Fibroblast of lung (primary cell): ENCODE results near the gene HERC2. TPM values are rescaled to one million over a fixed set of nuclear protein-coding genes. Genes with fewer than 3 reads are reported as not detected.
"Not testable (repeated sequence)": the region's sequence is repeated elsewhere in the genome, so short reads cannot be mapped to it uniquely, and the experiment has no call there.

Experiments used
- DNase-seq, 2 donors: peaks; one replicate each; pipeline versions ENCODE4 v3.0.0 to v3.0.0-alpha.2; 2010; ENCODE audit warnings: low read depth in 2 of 2
- H2AFZ ChIP-seq: 2 replicates; pipeline ENCODE4 v1.5.1; 2012; ENCODE audit warnings: low read length, control low read depth, inconsistent platforms
- H3K27ac ChIP-seq: 2 replicates; pipeline ENCODE4 v1.5.1; 2011; ENCODE audit warnings: low read length, control low read depth; ENCODE audit not compliant: insufficient read depth
- H3K27me3 ChIP-seq: 2 replicates; pipeline ENCODE4 v1.5.1; 2011; ENCODE audit warnings: mild to moderate bottlenecking, low read length; ENCODE audit not compliant: control insufficient read depth, insufficient read depth
- H3K36me3 ChIP-seq: 2 replicates; pipeline ENCODE4 v1.5.1; 2011; ENCODE audit warnings: low read length; ENCODE audit not compliant: control insufficient read depth, insufficient read depth
- H3K4me1 ChIP-seq: 2 replicates; pipeline ENCODE4 v1.5.1; 2011; ENCODE audit warnings: low read length; ENCODE audit not compliant: control insufficient read depth, insufficient read depth; ENCODE audit errors: extremely low read depth
- H3K4me2 ChIP-seq: 2 replicates; pipeline ENCODE4 v1.5.1; 2011; ENCODE audit warnings: low read length, control low read depth; ENCODE audit not compliant: insufficient read depth; ENCODE audit errors: extremely low read depth
- H3K4me3 ChIP-seq, 4 experiments: fragments of 200-600 bp in 1 of 4; sonication (generic) in 1 of 4; replicated peaks in 1 of 4; 2 replicates each; pipeline ENCODE4 v1.5.1; 2011 to 2016; ENCODE audit warnings: low read length in 4 of 4, low read depth in 3 of 4, mild to moderate bottlenecking in 3 of 4, control low read depth in 2 of 4, inconsistent platforms in 1 of 4, mixed read lengths in 1 of 4; ENCODE audit not compliant: insufficient read depth in 1 of 4; ENCODE audit errors: control extremely low read depth in 1 of 4
- H3K79me2 ChIP-seq: 2 replicates; pipeline ENCODE4 v1.5.1; 2012; ENCODE audit warnings: mild to moderate bottlenecking, low read length, inconsistent platforms; ENCODE audit not compliant: control insufficient read depth, insufficient read depth
- H3K9ac ChIP-seq: 2 replicates; pipeline ENCODE4 v1.5.1; 2011; ENCODE audit warnings: mild to moderate bottlenecking, low read length, control low read depth; ENCODE audit not compliant: insufficient read depth
- H3K9me3 ChIP-seq: 2 replicates; pipeline ENCODE4 v1.5.1; 2012; ENCODE audit warnings: low read depth, low read length; ENCODE audit not compliant: control insufficient read depth, insufficient read depth
- H4K20me1 ChIP-seq: 2 replicates; pipeline ENCODE4 v1.5.1; 2011; ENCODE audit warnings: low read length; ENCODE audit not compliant: control insufficient read depth, insufficient read depth; ENCODE audit errors: extremely low read depth
- CTCF ChIP-seq, 2 donors: IDR thresholded peaks in 1 of 2; conservative IDR thresholded peaks in 1 of 2; 1 replicate in 1 of 2; 2 replicates in 1 of 2; pipeline ENCODE4 v1.5.1; 2011 to 2012; ENCODE audit warnings: low read length in 2 of 2, control low read depth in 1 of 2, inconsistent platforms in 1 of 2, low read depth in 1 of 2, mild to moderate bottlenecking in 1 of 2
- EZH2 ChIP-seq: IDR thresholded peaks from 2 replicates; pipeline ENCODE4 v1.5.1; 2012; ENCODE audit warnings: low read length, control low read depth, mild to moderate bottlenecking; ENCODE audit errors: missing control alignments
- polyA plus RNA-seq, 2 donors: library from polyadenylated mRNA; depleted of rRNA in 1 of 2; stranded (reverse) in 1 of 2; unstranded in 1 of 2; fragments of >200 nt; gene quantifications; 2 replicates each; pipeline ENCODE4 v1.2.1, GENCODE V29; 2011 to 2012; ENCODE audit warnings: missing spikeins in 1 of 2
- total RNA-seq: library from RNA; depleted of rRNA; stranded (reverse); fragments of >200 nt; gene quantifications from 2 replicates; pipeline ENCODE4 v1.2.1, GENCODE V29; 2014

HERC2 gene
- total and polyA plus RNA-seq, 2 donors (not counting 1 experiment from before 2014, with no cell fraction given): 12.4 to 55.8 TPM

GRCh38 chr15:28169366-28169765, 152.6 kb downstream of the HERC2 start:
- no peaks in the 10 kb centered on the region for H3K27me3 ChIP-seq
- H3K4me1 ChIP-seq: no peaks in the 10 kb centered on the region
- H2AFZ ChIP-seq: no peak overlapping the region
- peaks cover 2% of the 10 kb centered on the region for H3K36me3 ChIP-seq
- H3K79me2 ChIP-seq: no peaks in the 10 kb centered on the region
- H3K4me3 ChIP-seq: no peak overlapping the region
- H4K20me1 ChIP-seq: no peaks in the 10 kb centered on the region
- H3K9ac ChIP-seq: no peak overlapping the region
- no peak for TF ChIP-seq EZH2
- TF ChIP-seq CTCF (conservative IDR thresholded peaks at IDR 0.05 in 1 of 2, IDR thresholded peaks at IDR 0.05 in 1 of 2; ENCODE audit: low read depth in 1 of 2, low read length in 2 of 2): no peak
- H3K9me3 ChIP-seq: no peaks in the 10 kb centered on the region
- no peak overlapping the region for H3K27ac ChIP-seq
- DNase-seq: no peak
- no peak overlapping the region for H3K4me2 ChIP-seq

- not testable (repeated sequence) for DNase-seq, H3K4me1 ChIP-seq, H3K79me2 ChIP-seq, H2AFZ ChIP-seq, H3K9me3 ChIP-seq, H3K27ac ChIP-seq, H3K27me3 ChIP-seq, H3K4me2 ChIP-seq, H3K9ac ChIP-seq, H3K4me3 ChIP-seq, H4K20me1 ChIP-seq, H3K36me3 ChIP-seq
Observed at GRCh38 chr15:28168405-28169121, 153.4 kb downstream of the HERC2 start.

GRCh38 chr15:28167042-28167441, 154.9 kb downstream of the HERC2 start:
- Histone ChIP-seq H4K20me1 (no peaks in the 10 kb centered on the region), H3K9ac (no peak overlapping the region), H3K27ac (no peak overlapping the region), H3K4me1 (no peaks in the 10 kb centered on the region), H3K27me3 (no peaks in the 10 kb centered on the region), H3K4me2 (no peak overlapping the region), H3K9me3 (no peaks in the 10 kb centered on the region), H3K4me3 (no peak overlapping the region), H3K36me3 (peaks cover 2% of the 10 kb centered on the region), H3K79me2 (no peaks in the 10 kb centered on the region), H2AFZ (no peak overlapping the region)
- TF ChIP-seq EZH2 (no peak), CTCF (conservative IDR thresholded peaks at IDR 0.05 in 1 of 2, IDR thresholded peaks at IDR 0.05 in 1 of 2; ENCODE audit: low read depth in 1 of 2, low read length in 2 of 2) (no peak)
- DNase-seq: peak in 1 of 2 donors; percentile 63
